Activated CD4-positive, alpha-beta T cell treated with anti-CD3 and anti-CD28 coated beads for 36 hours (primary cell): ENCODE data around the gene RBMS2. TPM values are rescaled to one million over a fixed set of nuclear protein-coding genes. Genes with fewer than 3 reads are reported as not detected.

Experiments
- ATAC-seq: fragments of 200-7000 bp; cut with Tn5 transposase; one replicate; pipeline ENCODE4 v1.10.0; 2021; ENCODE audit warnings: mild to moderate bottlenecking, moderate library complexity
- CTCF ChIA-PET: fragments of 350-600 bp; sonication (Branson Sonifier 250); formaldehyde crosslinking; loops from one replicate; lab custom pipeline; 2021; ENCODE audit warnings: antibody characterized with exemption; lab: Charles Lee
- POLR2A ChIA-PET: fragments of 350-600 bp; sonication (Branson Sonifier 250); formaldehyde crosslinking; loops from one replicate; lab custom pipeline; 2021; ENCODE audit warnings: antibody characterized with exemption, inconsistent platforms; lab: Charles Lee
- DNase-seq: peaks from one replicate; pipeline ENCODE4 v3.0.0-alpha.2; 2020
- H3K27ac Mint-ChIP-seq: one replicate; pipeline ENCODE4 v1.8.0; 2021; ENCODE audit warnings: mixed read lengths
- H3K27me3 Mint-ChIP-seq: one replicate; pipeline ENCODE4 v1.8.0; 2021; ENCODE audit warnings: mixed read lengths
- H3K36me3 Mint-ChIP-seq: one replicate; pipeline ENCODE4 v1.8.0; 2021; ENCODE audit warnings: low read depth, mixed read lengths
- H3K4me1 Mint-ChIP-seq: one replicate; pipeline ENCODE4 v1.8.0; 2021; ENCODE audit warnings: mixed read lengths
- H3K4me3 Mint-ChIP-seq: one replicate; pipeline ENCODE4 v1.8.0; 2021; ENCODE audit warnings: mild to moderate bottlenecking, moderate library complexity, mixed read lengths
- H3K9me3 Mint-ChIP-seq: one replicate; pipeline ENCODE4 v1.8.0; 2021; ENCODE audit warnings: low read depth, mixed read lengths
- intact Hi-C, 2 experiments: fragments of 100-400 bp; cut with DNase I in 1 of 2; cut with micrococcal nuclease in 1 of 2; formaldehyde crosslinking; loops; one replicate each; pipeline versions ENCODE4 v1.14.2 to v1.15.1; 2022 to 2024; cut with DNase I, micrococcal nuclease
- total RNA-seq, 2 experiments: library from RNA; stranded (reverse); gene quantifications; one replicate each; pipeline ENCODE4 v1.2.3, GENCODE V29; 2021

Gene RBMS2
- total RNA-seq, 2 experiments from 2014 or later, result 5.0 to 7.0 TPM

- ChIA-PET POLR2A (no interaction called here), CTCF (interaction anchor here (5.8 kb wide), 1 partner anchor 55 kb away, joined by 100 read pairs; no protein-coding TSS in a partner anchor)
- H3K9me3 Mint-ChIP-seq, result no peaks in the 10 kb centered on the region
- H3K36me3 Mint-ChIP-seq, result no peaks in the 10 kb centered on the region
- H3K4me3 Mint-ChIP-seq, result no peak overlapping the region
- H3K27me3 Mint-ChIP-seq, result no peaks in the 10 kb centered on the region
- peaks cover 27% of the 10 kb centered on the region for H3K4me1 Mint-ChIP-seq
- ATAC-seq (no peak), DNase-seq (no peak)
- intact Hi-C loops, result no loop called here
- no peak overlapping the region for H3K27ac Mint-ChIP-seq
Observed at GRCh38 chr12:56517854-56518253, 3.8 kb upstream of the RBMS2 start.

DNA sequence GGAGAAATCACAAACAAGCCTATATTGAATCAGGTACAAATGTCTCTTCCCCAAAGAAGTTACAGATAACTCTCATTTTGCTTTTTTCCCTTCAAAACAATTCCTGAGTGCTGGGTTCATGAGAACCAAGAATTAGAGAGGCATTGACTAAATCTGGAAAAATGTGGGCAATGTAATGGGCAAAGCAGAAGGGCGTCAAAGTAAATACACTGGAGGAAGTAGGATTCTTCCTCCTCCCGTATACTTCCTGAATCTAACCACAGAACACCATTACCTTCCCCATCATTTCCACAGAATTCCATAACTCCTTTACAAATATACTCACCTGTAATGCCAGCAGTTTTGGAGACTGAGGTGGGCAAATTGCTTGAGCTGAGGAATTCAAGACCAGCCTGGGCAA is 3.0 kb upstream of the RBMS2 start:
- Mint-ChIP-seq H3K36me3 (no peaks in the 10 kb centered on the region), H3K9me3 (no peaks in the 10 kb centered on the region), H3K4me1 (peaks cover 29% of the 10 kb centered on the region), H3K27me3 (no peaks in the 10 kb centered on the region), H3K4me3 (no peak overlapping the region), H3K27ac (no peak overlapping the region)
- intact Hi-C loops, result no loop called here
- ATAC-seq, result no peak
- DNase-seq, result no peak
- ChIA-PET POLR2A (no interaction called here), CTCF (no interaction called here)

- ChIA-PET CTCF (interaction anchor here (2.5 kb wide), 1 partner anchor 54 kb away, joined by 15 read pairs; no protein-coding TSS in a partner anchor), POLR2A (interaction anchor here (0.6 kb wide), 1 partner anchor 647 kb away, joined by 6 read pairs; no protein-coding TSS in a partner anchor)
- H3K27ac Mint-ChIP-seq, result no peak overlapping the region
- H3K9me3 Mint-ChIP-seq, result no peaks in the 10 kb centered on the region
- H3K4me1 Mint-ChIP-seq, result peaks cover 29% of the 10 kb centered on the region
- no peak for ATAC-seq
- H3K36me3 Mint-ChIP-seq, result no peaks in the 10 kb centered on the region
- no peak for DNase-seq
- intact Hi-C loops, result no loop called here
- no peaks in the 10 kb centered on the region for H3K27me3 Mint-ChIP-seq
- no peak overlapping the region for H3K4me3 Mint-ChIP-seq
Observed at GRCh38 chr12:56520048-56520447, 1.6 kb upstream of the RBMS2 start.

GRCh38 chr12:56520506-56520905 is 1.1 kb upstream of the RBMS2 start:
- Mint-ChIP-seq H3K27ac (peak overlapping the region; percentile 12), H3K4me1 (peaks cover 29% of the 10 kb centered on the region), H3K9me3 (no peaks in the 10 kb centered on the region), H3K4me3 (no peak overlapping the region), H3K36me3 (no peaks in the 10 kb centered on the region), H3K27me3 (no peaks in the 10 kb centered on the region)
- CTCF ChIA-PET, result interaction anchor here (0.6 to 4.1 kb wide), 6 partner anchors 7 to 596 kb away, joined by 3 to 25 read pairs (median 10); no protein-coding TSS in a partner anchor
- DNase-seq (no peak), ATAC-seq (no peak)
- POLR2A ChIA-PET, result interaction anchor here (0.6 kb wide), 1 partner anchor 647 kb away, joined by 6 read pairs; no protein-coding TSS in a partner anchor
- intact Hi-C loops, result no loop called here

- no peaks in the 10 kb centered on the region for H3K9me3 Mint-ChIP-seq
- ATAC-seq (peak; percentile 23), DNase-seq (no peak)
- H3K27ac Mint-ChIP-seq, result peak overlapping the region; percentile 12
- POLR2A ChIA-PET, result interaction anchor here (0.6 to 1.0 kb wide), 3 partner anchors 51 to 591 kb away, joined by 3 to 4 read pairs (median 3); no protein-coding TSS in a partner anchor
- peaks cover 29% of the 10 kb centered on the region for H3K4me1 Mint-ChIP-seq
- no peaks in the 10 kb centered on the region for H3K27me3 Mint-ChIP-seq
- peak overlapping the region; percentile 75 for H3K4me3 Mint-ChIP-seq
- CTCF ChIA-PET, result interaction anchor here (0.6 to 4.1 kb wide), 13 partner anchors 8 to 595 kb away, joined by 3 to 25 read pairs (median 5); partner anchors contain the start of gene IL23A
- intact Hi-C loops, result no loop called here
- H3K36me3 Mint-ChIP-seq, result no peaks in the 10 kb centered on the region
Observed at GRCh38 chr12:56521209-56521589, 421 bp upstream of the RBMS2 start.

GRCh38 chr12:56522411-56523193 is 982 bp downstream of the RBMS2 start:
- POLR2A ChIA-PET, result interaction anchor here (0.6 to 0.7 kb wide), 2 partner anchors 67 to 578 kb away, joined by 3 to 4 read pairs; no protein-coding TSS in a partner anchor
- Mint-ChIP-seq H3K4me3 (peak overlapping the region; percentile 75), H3K27me3 (no peaks in the 10 kb centered on the region), H3K9me3 (no peaks in the 10 kb centered on the region), H3K4me1 (peaks cover 29% of the 10 kb centered on the region), H3K27ac (peak overlapping the region; percentile 79), H3K36me3 (no peaks in the 10 kb centered on the region)
- CTCF ChIA-PET, result interaction anchor here (0.5 to 4.1 kb wide), 20 partner anchors 8 to 363 kb away, joined by 3 to 25 read pairs (median 4); no protein-coding TSS in a partner anchor
- DNase-seq, result no peak
- intact Hi-C loops, result loop anchor here in 1 of 2 experiments (1.0 kb wide), 1 partner anchor 108 kb away; the partner anchor contains the start of gene BAZ2A
- ATAC-seq, result peak; percentile 43

GRCh38 chr12:56528846-56529245 is 7.2 kb downstream of the RBMS2 start:
- no peak for ATAC-seq
- Mint-ChIP-seq H3K27me3 (no peaks in the 10 kb centered on the region), H3K9me3 (no peaks in the 10 kb centered on the region), H3K36me3 (no peaks in the 10 kb centered on the region), H3K4me3 (no peak overlapping the region), H3K27ac (no peak overlapping the region), H3K4me1 (no peaks in the 10 kb centered on the region)
- POLR2A ChIA-PET, result interaction anchor here (0.6 kb wide), 2 partner anchors 25 to 134 kb away, joined by 3 read pairs; no protein-coding TSS in a partner anchor
- DNase-seq, result no peak
- CTCF ChIA-PET, result interaction anchor here (0.6 to 1.0 kb wide), 4 partner anchors 15 to 106 kb away, joined by 3 read pairs; no protein-coding TSS in a partner anchor
- intact Hi-C loops, result no loop called here

DNA sequence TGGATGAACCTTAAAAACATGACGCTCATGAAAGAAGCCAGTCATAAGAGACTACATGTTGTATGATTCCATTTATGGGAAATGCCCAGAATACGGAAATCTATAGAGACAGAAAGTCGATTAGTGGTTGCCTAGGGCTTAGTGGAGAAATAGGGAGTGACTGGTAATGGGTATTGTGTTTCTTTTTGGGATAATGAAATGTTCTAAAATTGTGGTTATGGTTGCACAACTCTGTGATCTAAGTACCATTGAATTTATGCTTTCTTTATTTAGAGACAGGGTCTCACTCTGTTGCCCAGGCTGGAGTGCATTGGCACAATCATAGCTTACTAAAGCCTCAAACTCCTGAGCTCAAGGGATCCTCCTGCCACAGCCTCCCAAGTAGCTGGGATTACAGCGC is 8.0 kb downstream of the RBMS2 start:
- DNase-seq (no peak), ATAC-seq (no peak)
- H3K27ac Mint-ChIP-seq, result no peak overlapping the region
- ChIA-PET POLR2A (no interaction called here), CTCF (interaction anchor here (0.5 to 1.0 kb wide), 4 partner anchors 11 to 267 kb away, joined by 3 to 4 read pairs (median 3); no protein-coding TSS in a partner anchor)
- H3K9me3 Mint-ChIP-seq, result no peaks in the 10 kb centered on the region
- H3K4me1 Mint-ChIP-seq, result no peaks in the 10 kb centered on the region
- intact Hi-C loops, result no loop called here
- H3K36me3 Mint-ChIP-seq, result no peaks in the 10 kb centered on the region
- no peak overlapping the region for H3K4me3 Mint-ChIP-seq
- H3K27me3 Mint-ChIP-seq, result no peaks in the 10 kb centered on the region

DNA sequence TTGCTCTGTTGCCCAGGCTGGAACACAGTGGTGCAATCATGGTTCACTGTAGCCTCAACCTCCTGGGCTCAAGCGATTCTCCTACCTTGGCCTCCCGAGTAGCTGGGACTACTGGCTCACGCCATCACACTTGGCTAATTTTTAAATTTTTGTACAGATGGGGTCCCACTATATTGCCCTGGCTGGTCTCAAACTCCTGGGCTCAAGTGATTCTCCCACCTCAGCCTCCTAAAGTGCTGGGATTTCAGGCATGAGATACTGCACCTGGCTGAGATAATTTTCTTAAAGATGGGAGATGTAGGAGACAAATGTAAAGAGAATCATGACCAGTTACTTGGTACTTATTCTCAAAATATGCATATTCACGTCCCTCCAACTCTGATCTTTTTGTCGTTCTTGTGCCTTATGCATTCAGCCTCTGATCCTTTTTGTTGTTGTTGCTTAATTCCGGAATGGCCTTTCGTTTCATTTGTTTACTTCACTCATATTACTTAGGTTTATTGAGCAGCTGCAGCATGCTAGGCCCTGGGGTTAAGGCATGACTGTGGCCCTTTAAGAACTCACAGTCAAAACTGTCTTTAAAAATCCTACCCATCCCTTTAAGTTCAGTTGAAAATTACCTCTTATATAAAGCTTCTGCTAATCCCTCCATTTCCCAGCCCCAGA is 8.9 kb downstream of the RBMS2 start:
- H3K9me3 Mint-ChIP-seq, result no peaks in the 10 kb centered on the region
- no peaks in the 10 kb centered on the region for H3K4me1 Mint-ChIP-seq
- H3K27ac Mint-ChIP-seq, result no peak overlapping the region
- H3K27me3 Mint-ChIP-seq, result no peaks in the 10 kb centered on the region
- intact Hi-C loops, result no loop called here
- DNase-seq (no peak), ATAC-seq (no peak)
- ChIA-PET POLR2A (no interaction called here), CTCF (interaction anchor here (0.6 to 1.2 kb wide), 4 partner anchors 8 to 60 kb away, joined by 3 to 4 read pairs (median 3); partner anchors contain the start of gene RBMS2)
- no peak overlapping the region for H3K4me3 Mint-ChIP-seq
- no peaks in the 10 kb centered on the region for H3K36me3 Mint-ChIP-seq

- no peaks in the 10 kb centered on the region for H3K27me3 Mint-ChIP-seq
- POLR2A ChIA-PET, result no interaction called here
- DNase-seq (no peak), ATAC-seq (no peak)
- H3K4me1 Mint-ChIP-seq, result no peaks in the 10 kb centered on the region
- intact Hi-C loops, result no loop called here
- H3K36me3 Mint-ChIP-seq, result no peaks in the 10 kb centered on the region
- CTCF ChIA-PET, result no interaction called here
- no peaks in the 10 kb centered on the region for H3K9me3 Mint-ChIP-seq
- H3K4me3 Mint-ChIP-seq, result no peak overlapping the region
- no peak overlapping the region for H3K27ac Mint-ChIP-seq
Observed at GRCh38 chr12:56537546-56537945, 15.9 kb downstream of the RBMS2 start.

- Mint-ChIP-seq H3K4me3 (no peak overlapping the region), H3K36me3 (no peaks in the 10 kb centered on the region), H3K9me3 (no peaks in the 10 kb centered on the region), H3K27ac (no peak overlapping the region), H3K4me1 (no peaks in the 10 kb centered on the region), H3K27me3 (no peaks in the 10 kb centered on the region)
- DNase-seq (no peak), ATAC-seq (no peak)
- intact Hi-C loops, result no loop called here
- ChIA-PET CTCF (interaction anchor here (1.1 kb wide), 1 partner anchor 24 kb away, joined by 3 read pairs; no protein-coding TSS in a partner anchor), POLR2A (no interaction called here)
Observed at GRCh38 chr12:56541631-56542030, 20.0 kb downstream of the RBMS2 start.
